Testis (tissue), 3 donors: Measurements from ENCODE around the gene FOXD2. TPM values are rescaled to one million over a fixed set of nuclear protein-coding genes. Genes with fewer than 3 reads are reported as not detected.

Experiments used
- DNase-seq: peaks from one replicate; pipeline ENCODE4 v3.0.0-alpha.2; 2019
- H3K27ac ChIP-seq, 2 donors: fragments of 200-600 bp; sonication (generic); one replicate each; pipeline ENCODE4 v1.5.1; 2019
- H3K27me3 ChIP-seq: fragments of 200-600 bp; sonication (generic); one replicate; pipeline ENCODE4 v1.5.1; 2019
- H3K36me3 ChIP-seq: fragments of 200-600 bp; sonication (generic); one replicate; pipeline ENCODE4 v1.5.1; 2017; ENCODE audit warnings: low read depth; ENCODE audit errors: missing control alignments
- H3K4me1 ChIP-seq: fragments of 200-600 bp; sonication (generic); one replicate; pipeline ENCODE4 v1.5.1; 2019
- H3K4me3 ChIP-seq, 2 donors: fragments of 200-600 bp; sonication (generic); one replicate each; pipeline ENCODE4 v1.5.1; 2017 to 2019
- H3K9me3 ChIP-seq: fragments of 200-600 bp; sonication (generic); one replicate; pipeline ENCODE4 v1.5.1; 2017
- POLR2A ChIP-seq: fragments of 450-650 bp; IDR thresholded peaks from one replicate; pipeline ENCODE4 v1.6.1; 2017; ENCODE audit warnings: antibody characterized with exemption, mild to moderate bottlenecking, moderate library complexity
- WGBS, 2 donors: methylation state at CpG; one replicate each; pipeline ENCODE4 v1.1.5; 2018; 5-methylcytosine and 5-hydroxymethylcytosine counted together
- intact Hi-C: fragments of 100-400 bp; cut with DNase I; formaldehyde crosslinking; loops from one replicate; pipeline ENCODE4 v1.15.1; 2023; ENCODE audit warnings: low total_unique reads
- polyA plus RNA-seq: library from polyadenylated mRNA; stranded (reverse); fragments of 350-450 nt; fragmentation: Illumina TruSeq; extraction: RNeasy Lipid Tissue Mini Kit (QIAGEN cat#74804); gene quantifications from one replicate; pipeline ENCODE4 v1.2.3, GENCODE V29; 2014; ENCODE audit warnings: low read depth, low replicate concordance; ENCODE audit not compliant: insufficient read depth
- total RNA-seq, 2 donors: library from RNA; depleted of rRNA; stranded (reverse); fragments of >200 nt; gene quantifications; one replicate each; pipeline ENCODE4 v1.2.3, GENCODE V29; 2016
- TF ChIP-seq, protein P1 (sequence below), 3 experiments: fragments of 450-650 bp in 2 of 3; fragments of 200-600 bp in 1 of 3; sonication (generic) in 1 of 3; IDR thresholded peaks; one replicate each; pipeline ENCODE4 v1.5.1; 2016 to 2019; ENCODE audit warnings: antibody characterized with exemption in 3 of 3, mild to moderate bottlenecking in 2 of 3, moderate library complexity in 1 of 3

The FOXD2 gene
- total and polyA plus RNA-seq, 3 donors from 2014 or later = 0.26 to 1.3 (median 0.99) TPM

DNA sequence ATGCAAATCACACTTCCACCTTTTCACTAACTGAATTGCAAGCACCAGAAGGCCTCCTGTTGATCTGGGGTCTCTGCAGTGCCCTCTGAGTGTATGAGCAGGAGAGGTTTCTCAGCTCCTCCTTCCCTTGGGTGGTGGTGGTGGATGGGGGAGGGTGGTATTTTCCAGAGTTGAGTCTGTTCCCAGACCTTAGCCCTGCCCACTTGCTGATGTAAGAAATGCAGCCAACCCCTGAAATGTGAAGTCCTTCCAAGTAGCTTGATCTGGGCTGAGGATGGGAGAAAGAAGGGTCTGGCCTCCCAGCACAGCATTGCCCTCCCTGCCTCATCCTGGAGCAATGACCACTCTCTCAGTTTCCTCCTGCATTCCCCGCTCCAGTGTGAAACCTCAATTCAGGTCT is 6.3 kb upstream of the FOXD2 start:
- Histone ChIP-seq H3K27me3 (no peaks in the 10 kb centered on the region), H3K36me3 (no peaks in the 10 kb centered on the region), H3K4me1 (peaks cover 19% of the 10 kb centered on the region), H3K27ac (no peak overlapping the region), H3K4me3 (no peak overlapping the region), H3K9me3 (no peaks in the 10 kb centered on the region)
- intact Hi-C loops = no loop called here
- DNase-seq = no peak
- 79 to 89% methylated on average over 1 of the region's 1 CpG for WGBS, 2 donors
- TF ChIP-seq POLR2A = no peak
- TF ChIP-seq, protein P1, sequence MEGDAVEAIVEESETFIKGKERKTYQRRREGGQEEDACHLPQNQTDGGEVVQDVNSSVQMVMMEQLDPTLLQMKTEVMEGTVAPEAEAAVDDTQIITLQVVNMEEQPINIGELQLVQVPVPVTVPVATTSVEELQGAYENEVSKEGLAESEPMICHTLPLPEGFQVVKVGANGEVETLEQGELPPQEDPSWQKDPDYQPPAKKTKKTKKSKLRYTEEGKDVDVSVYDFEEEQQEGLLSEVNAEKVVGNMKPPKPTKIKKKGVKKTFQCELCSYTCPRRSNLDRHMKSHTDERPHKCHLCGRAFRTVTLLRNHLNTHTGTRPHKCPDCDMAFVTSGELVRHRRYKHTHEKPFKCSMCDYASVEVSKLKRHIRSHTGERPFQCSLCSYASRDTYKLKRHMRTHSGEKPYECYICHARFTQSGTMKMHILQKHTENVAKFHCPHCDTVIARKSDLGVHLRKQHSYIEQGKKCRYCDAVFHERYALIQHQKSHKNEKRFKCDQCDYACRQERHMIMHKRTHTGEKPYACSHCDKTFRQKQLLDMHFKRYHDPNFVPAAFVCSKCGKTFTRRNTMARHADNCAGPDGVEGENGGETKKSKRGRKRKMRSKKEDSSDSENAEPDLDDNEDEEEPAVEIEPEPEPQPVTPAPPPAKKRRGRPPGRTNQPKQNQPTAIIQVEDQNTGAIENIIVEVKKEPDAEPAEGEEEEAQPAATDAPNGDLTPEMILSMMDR (IDR thresholded peaks at IDR 0.05) = no peak

DNA sequence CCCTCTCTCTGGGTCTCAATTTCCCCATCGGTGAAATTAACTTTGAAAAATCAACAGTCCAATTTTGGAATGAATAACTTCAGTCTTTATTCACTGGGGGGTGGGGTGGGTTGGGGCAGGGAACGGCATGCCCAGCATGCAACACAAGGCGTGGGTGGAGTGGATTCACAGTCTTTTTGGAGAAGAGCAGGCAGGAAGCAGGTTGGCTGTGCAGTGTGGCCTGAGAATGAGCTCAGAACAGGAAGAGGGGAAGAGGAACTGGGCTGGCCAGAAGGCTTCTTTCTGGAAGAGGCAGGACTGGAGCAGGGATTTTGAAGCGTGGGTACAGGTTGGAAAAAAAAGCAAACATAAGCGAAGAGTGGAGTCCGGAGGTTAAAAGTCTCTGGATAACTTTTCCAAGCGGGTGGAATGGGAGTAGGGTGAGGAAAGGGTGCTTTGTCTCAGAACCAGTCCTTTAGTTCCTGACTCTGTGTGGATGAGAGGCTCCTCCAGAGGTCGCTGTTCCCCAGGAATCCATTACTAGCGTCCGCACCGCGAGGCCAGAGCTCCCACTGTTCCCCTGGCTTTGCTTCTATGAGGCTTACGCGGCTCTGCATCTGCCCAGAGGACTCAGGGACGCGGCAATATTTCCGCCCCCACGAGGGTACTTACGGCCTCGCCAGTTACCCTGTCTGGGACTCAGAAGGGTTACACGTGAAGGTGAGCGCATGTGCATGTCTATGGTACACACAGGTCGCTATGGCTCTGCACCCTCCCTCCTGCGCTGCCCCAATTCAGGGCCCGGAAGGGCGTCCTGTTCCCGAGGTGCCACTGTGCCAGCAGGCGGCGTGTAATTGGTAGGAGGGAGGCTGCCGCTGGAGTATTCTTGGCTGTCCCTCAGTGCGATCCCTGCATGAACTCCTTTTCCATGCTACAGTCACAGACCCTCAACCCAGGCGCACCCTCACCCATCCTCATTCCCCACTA is 5.5 kb upstream of the FOXD2 start:
- Histone ChIP-seq H3K27me3 (no peaks in the 10 kb centered on the region), H3K4me3 (no peak overlapping the region), H3K9me3 (no peaks in the 10 kb centered on the region), H3K27ac (no peak overlapping the region), H3K4me1 (peaks cover 19% of the 10 kb centered on the region), H3K36me3 (no peaks in the 10 kb centered on the region)
- DNase-seq = peak; percentile 92
- intact Hi-C loops = no loop called here
- 7 to 8% methylated on average over 19 to 32 of the region's 32 CpGs for WGBS, 2 donors
- no peak for TF ChIP-seq POLR2A
- TF ChIP-seq, protein P1 (IDR thresholded peaks at IDR 0.05) = peak; percentile 55 to 75 (median 71)

DNA sequence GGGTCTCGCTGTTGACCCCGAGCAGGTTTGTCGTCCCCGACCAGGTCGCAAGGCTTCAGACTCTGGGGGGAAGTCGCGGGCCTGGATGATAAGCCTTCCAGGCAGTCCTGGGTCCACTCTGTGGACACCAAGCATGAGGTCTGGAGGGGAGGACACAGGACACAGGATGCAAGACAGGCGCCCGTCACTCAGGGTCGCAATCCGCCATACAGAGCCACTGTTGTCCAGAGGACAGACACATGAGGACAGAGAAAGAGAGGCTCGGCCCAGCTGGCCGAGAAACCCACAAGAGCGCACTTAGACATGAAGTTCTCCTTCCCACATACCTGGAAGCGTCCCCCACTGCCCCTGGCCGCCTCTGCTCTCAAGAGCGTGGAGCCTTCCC is 4.8 kb upstream of the FOXD2 start:
- TF ChIP-seq POLR2A = no peak
- TF ChIP-seq, protein P1 (IDR thresholded peaks at IDR 0.05) = no peak
- peaks cover 19% of the 10 kb centered on the region for H3K4me1 ChIP-seq
- intact Hi-C loops = no loop called here
- no peak for DNase-seq
- peak overlapping the region in 1 of 2 donors; percentile 34 for H3K4me3 ChIP-seq
- H3K36me3 ChIP-seq = no peaks in the 10 kb centered on the region
- whole genome bisulfite sequencing, 2 donors = 28 to 29% methylated on average over 16 to 17 of the region's 17 CpGs
- H3K27ac ChIP-seq = no peak overlapping the region
- no peaks in the 10 kb centered on the region for H3K9me3 ChIP-seq
- H3K27me3 ChIP-seq = no peaks in the 10 kb centered on the region

DNA sequence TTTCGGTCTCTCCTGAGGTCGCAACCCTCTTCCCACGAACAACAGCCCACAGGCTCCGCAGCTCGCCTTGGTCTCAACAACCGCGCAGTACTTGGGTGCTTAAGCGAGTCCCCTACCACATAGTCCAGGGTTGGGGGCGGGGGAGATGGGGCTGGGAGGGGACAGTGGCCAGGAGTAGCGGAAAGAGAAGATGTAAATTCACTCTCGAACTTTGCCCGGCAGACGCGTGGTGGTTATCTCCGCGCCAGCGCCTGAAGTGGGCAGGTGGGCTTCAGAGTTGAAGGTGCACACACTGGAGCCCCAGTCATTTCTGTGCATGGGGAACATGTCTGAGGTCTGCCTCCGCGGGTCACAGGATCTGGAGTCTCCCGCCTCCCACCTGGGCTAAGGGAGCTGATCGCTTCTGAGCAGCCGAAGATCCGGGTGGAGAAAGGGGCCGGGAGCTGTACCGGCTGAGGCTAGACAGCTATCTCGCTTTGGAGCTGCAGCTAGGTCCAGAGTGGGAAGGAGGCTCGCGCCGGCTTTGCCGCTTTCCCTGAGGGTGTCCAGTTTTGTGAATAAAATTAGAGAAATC is 4.3 kb upstream of the FOXD2 start:
- no peaks in the 10 kb centered on the region for H3K36me3 ChIP-seq
- intact Hi-C loops = no loop called here
- H3K4me1 ChIP-seq = peaks cover 19% of the 10 kb centered on the region
- H3K9me3 ChIP-seq = no peaks in the 10 kb centered on the region
- H3K4me3 ChIP-seq = peak overlapping the region in 1 of 2 donors; percentile 34
- 8 to 21% methylated on average over 23 to 30 of the region's 30 CpGs for WGBS, 2 donors
- no peaks in the 10 kb centered on the region for H3K27me3 ChIP-seq
- no peak for DNase-seq
- no peak overlapping the region for H3K27ac ChIP-seq
- TF ChIP-seq, protein P1 (IDR thresholded peaks at IDR 0.05) = no peak
- no peak for TF ChIP-seq POLR2A
